Activated CD8-positive, alpha-beta T cell treated with anti-CD3 and anti-CD28 coated beads, Interleukin-2, amount 10 ng/mL, durations not matched to agents 7 days and 5 days (primary cell): ENCODE results near the gene RAD1. TPM values are rescaled to one million over a fixed set of nuclear protein-coding genes. Genes with fewer than 3 reads are reported as not detected.

Experiments used
- ATAC-seq: fragments of 150-1000 bp; cut with Tn5 transposase; one replicate; pipeline ENCODE4 v1.10.0; 2021; ENCODE audit warnings: moderate library complexity
- CTCF ChIA-PET: fragments of 350-600 bp; sonication (Branson Sonifier 250); formaldehyde crosslinking; loops from one replicate; lab custom pipeline; 2021; ENCODE audit warnings: antibody characterized with exemption; lab: Charles Lee
- POLR2A ChIA-PET: fragments of 350-600 bp; sonication (Branson Sonifier 250); formaldehyde crosslinking; loops from one replicate; lab custom pipeline; 2021; ENCODE audit warnings: antibody characterized with exemption; lab: Charles Lee
- DNase-seq: peaks from one replicate; pipeline ENCODE4 v3.0.0-alpha.2; 2020
- H3K27ac Mint-ChIP-seq: one replicate; pipeline ENCODE4 v1.8.0; 2021; ENCODE audit warnings: mild to moderate bottlenecking, mixed read lengths
- H3K27me3 Mint-ChIP-seq: one replicate; pipeline ENCODE4 v1.8.0; 2021; ENCODE audit warnings: low read depth, mixed read lengths
- H3K36me3 Mint-ChIP-seq: one replicate; pipeline ENCODE4 v1.8.0; 2021; ENCODE audit warnings: low read depth, mixed read lengths
- H3K4me1 Mint-ChIP-seq: one replicate; pipeline ENCODE4 v1.8.0; 2021; ENCODE audit warnings: low read depth, mixed read lengths
- H3K4me3 Mint-ChIP-seq: one replicate; pipeline ENCODE4 v1.8.0; 2021; ENCODE audit warnings: mild to moderate bottlenecking, mixed read lengths
- H3K9me3 Mint-ChIP-seq: one replicate; pipeline ENCODE4 v1.8.0; 2022; ENCODE audit warnings: mixed read lengths; ENCODE audit not compliant: insufficient read depth
- total RNA-seq, 2 experiments: library from RNA; stranded (reverse); gene quantifications; one replicate each; pipeline ENCODE4 v1.2.3, GENCODE V29; 2021

Gene RAD1
- total RNA-seq, 2 experiments from 2014 or later = 29.7 to 32.4 TPM

GRCh38 chr5:34916518-34916917 lies 1.2 kb upstream of the RAD1 start:
- ChIA-PET POLR2A (interaction anchor here (0.6 to 4.7 kb wide), 6 partner anchors 7 to 86 kb away, joined by 3 to 72 read pairs (median 6); partner anchors contain the start of gene DNAJC21), CTCF (interaction anchor here (1.9 to 4.2 kb wide), 5 partner anchors 10 to 430 kb away, joined by 5 to 29 read pairs (median 8); partner anchors contain the start of gene DNAJC21)
- Mint-ChIP-seq H3K27me3 (no peaks in the 10 kb centered on the region), H3K36me3 (peaks cover 39% of the 10 kb centered on the region), H3K27ac (no peak overlapping the region), H3K4me3 (no peak overlapping the region), H3K9me3 (no peaks in the 10 kb centered on the region), H3K4me1 (peaks cover 39% of the 10 kb centered on the region)
- DNase-seq = no peak
- no peak for ATAC-seq

- no peak overlapping the region for H3K27ac Mint-ChIP-seq
- peaks cover 43% of the 10 kb centered on the region for H3K4me1 Mint-ChIP-seq
- ATAC-seq = no peak
- peaks cover 41% of the 10 kb centered on the region for H3K36me3 Mint-ChIP-seq
- POLR2A ChIA-PET = interaction anchor here (1.0 to 4.7 kb wide), 7 partner anchors 8 to 415 kb away, joined by 3 to 72 read pairs (median 5); partner anchors contain the start of genes DNAJC21 and TTC23L
- no peak overlapping the region for H3K4me3 Mint-ChIP-seq
- DNase-seq = no peak
- CTCF ChIA-PET = interaction anchor here (1.0 to 4.2 kb wide), 6 partner anchors 10 to 430 kb away, joined by 3 to 29 read pairs (median 7); partner anchors contain the start of gene DNAJC21
- no peaks in the 10 kb centered on the region for H3K9me3 Mint-ChIP-seq
- no peaks in the 10 kb centered on the region for H3K27me3 Mint-ChIP-seq
Observed at GRCh38 chr5:34915856-34916192, 520 bp upstream of the RAD1 start.

GRCh38 chr5:34914671-34915138 lies 599 bp downstream of the RAD1 start:
- no peak overlapping the region for H3K4me3 Mint-ChIP-seq
- ATAC-seq = peak; percentile 8
- POLR2A ChIA-PET = interaction anchor here (1.0 to 4.7 kb wide), 7 partner anchors 9 to 414 kb away, joined by 3 to 72 read pairs (median 5); partner anchors contain the start of genes DNAJC21 and TTC23L
- no peaks in the 10 kb centered on the region for H3K9me3 Mint-ChIP-seq
- CTCF ChIA-PET = interaction anchor here (1.0 to 4.2 kb wide), 9 partner anchors 8 to 429 kb away, joined by 3 to 29 read pairs (median 5); partner anchors contain the start of genes DNAJC21 and TTC23L
- H3K27me3 Mint-ChIP-seq = no peaks in the 10 kb centered on the region
- peaks cover 43% of the 10 kb centered on the region for H3K4me1 Mint-ChIP-seq
- H3K36me3 Mint-ChIP-seq = peaks cover 41% of the 10 kb centered on the region
- H3K27ac Mint-ChIP-seq = no peak overlapping the region
- DNase-seq = no peak

GRCh38 chr5:34913072-34913471 lies 2.2 kb downstream of the RAD1 start:
- Mint-ChIP-seq H3K36me3 (peaks cover 48% of the 10 kb centered on the region), H3K27ac (no peak overlapping the region), H3K4me3 (no peak overlapping the region), H3K4me1 (peaks cover 43% of the 10 kb centered on the region), H3K27me3 (no peaks in the 10 kb centered on the region), H3K9me3 (no peaks in the 10 kb centered on the region)
- ATAC-seq (no peak), DNase-seq (no peak)
- ChIA-PET CTCF (interaction anchor here (1.4 kb wide), 2 partner anchors 10 to 15 kb away, joined by 3 to 4 read pairs; no protein-coding TSS in a partner anchor), POLR2A (no interaction called here)

- POLR2A ChIA-PET = interaction anchor here (1.2 kb wide), 1 partner anchor 12 kb away, joined by 8 read pairs; no protein-coding TSS in a partner anchor
Observed at GRCh38 chr5:34905564-34905963, 9.7 kb downstream of the RAD1 start.

GRCh38 chr5:34903260-34903659 lies 12.0 kb downstream of the RAD1 start:
- Mint-ChIP-seq H3K4me3 (no peak overlapping the region), H3K27ac (no peak overlapping the region), H3K27me3 (no peaks in the 10 kb centered on the region), H3K4me1 (no peaks in the 10 kb centered on the region), H3K36me3 (peaks cover 9% of the 10 kb centered on the region), H3K9me3 (no peaks in the 10 kb centered on the region)
- ChIA-PET CTCF (interaction anchor here (1.0 to 2.7 kb wide), 3 partner anchors 9 to 417 kb away, joined by 3 to 10 read pairs (median 4); no protein-coding TSS in a partner anchor), POLR2A (interaction anchor here (1.3 to 1.8 kb wide), 2 partner anchors 12 to 18 kb away, joined by 4 read pairs; partner anchors contain the start of genes BRIX1 and RAD1)
- no peak for ATAC-seq
- DNase-seq = no peak

More at GRCh38 chr5:34905564-34905963, 9.7 kb downstream of the RAD1 start:
- no peak for ATAC-seq
- Mint-ChIP-seq H3K36me3 (peaks cover 26% of the 10 kb centered on the region), H3K27me3 (no peaks in the 10 kb centered on the region), H3K4me3 (no peak overlapping the region), H3K9me3 (no peaks in the 10 kb centered on the region), H3K4me1 (peaks cover 5% of the 10 kb centered on the region), H3K27ac (no peak overlapping the region)
- no peak for DNase-seq
- CTCF ChIA-PET = interaction anchor here (1.2 to 1.4 kb wide), 3 partner anchors 8 to 382 kb away, joined by 3 to 8 read pairs (median 5); partner anchors contain the start of genes BRIX1 and RAD1

- no peaks in the 10 kb centered on the region for H3K4me1 Mint-ChIP-seq
- H3K27me3 Mint-ChIP-seq = no peaks in the 10 kb centered on the region
- CTCF ChIA-PET = no interaction called here
- H3K36me3 Mint-ChIP-seq = peaks cover 9% of the 10 kb centered on the region
- DNase-seq (no peak), ATAC-seq (no peak)
- H3K4me3 Mint-ChIP-seq = no peak overlapping the region
- POLR2A ChIA-PET = no interaction called here
- H3K9me3 Mint-ChIP-seq = no peaks in the 10 kb centered on the region
- H3K27ac Mint-ChIP-seq = no peak overlapping the region
Observed at GRCh38 chr5:34900652-34901051, 14.7 kb downstream of the RAD1 start.

- DNase-seq (no peak), ATAC-seq (no peak)
- no peak overlapping the region for H3K27ac Mint-ChIP-seq
- H3K4me3 Mint-ChIP-seq = no peak overlapping the region
- H3K36me3 Mint-ChIP-seq = peaks cover 1% of the 10 kb centered on the region
- CTCF ChIA-PET = interaction anchor here (0.6 to 2.7 kb wide), 13 partner anchors 9 to 424 kb away, joined by 3 to 32 read pairs (median 6); partner anchors contain the start of genes BRIX1 and RAD1
- no peaks in the 10 kb centered on the region for H3K9me3 Mint-ChIP-seq
- no peaks in the 10 kb centered on the region for H3K4me1 Mint-ChIP-seq
- POLR2A ChIA-PET = no interaction called here
- no peaks in the 10 kb centered on the region for H3K27me3 Mint-ChIP-seq
Observed at GRCh38 chr5:34899066-34899465, 16.2 kb downstream of the RAD1 start.

GRCh38 chr5:34898258-34898895 lies 16.9 kb downstream of the RAD1 start:
- peak; percentile 72 for DNase-seq
- peak; percentile 77 for ATAC-seq
- H3K4me3 Mint-ChIP-seq = no peak overlapping the region
- peaks cover 1% of the 10 kb centered on the region for H3K36me3 Mint-ChIP-seq
- no peaks in the 10 kb centered on the region for H3K27me3 Mint-ChIP-seq
- H3K4me1 Mint-ChIP-seq = no peaks in the 10 kb centered on the region
- H3K27ac Mint-ChIP-seq = no peak overlapping the region
- ChIA-PET POLR2A (no interaction called here), CTCF (interaction anchor here (0.6 to 2.7 kb wide), 21 partner anchors 8 to 423 kb away, joined by 3 to 32 read pairs (median 4); partner anchors contain the start of genes BRIX1 and RAD1)
- H3K9me3 Mint-ChIP-seq = no peaks in the 10 kb centered on the region

GRCh38 chr5:34897646-34898045 lies 17.7 kb downstream of the RAD1 start:
- Mint-ChIP-seq H3K4me1 (no peaks in the 10 kb centered on the region), H3K27me3 (no peaks in the 10 kb centered on the region), H3K9me3 (no peaks in the 10 kb centered on the region), H3K36me3 (no peaks in the 10 kb centered on the region), H3K4me3 (no peak overlapping the region), H3K27ac (no peak overlapping the region)
- CTCF ChIA-PET = interaction anchor here (0.9 to 2.7 kb wide), 15 partner anchors 8 to 416 kb away, joined by 3 to 32 read pairs (median 5); partner anchors contain the start of genes BRIX1 and RAD1
- no peak for DNase-seq
- POLR2A ChIA-PET = no interaction called here
- no peak for ATAC-seq

GRCh38 chr5:34895641-34896419 lies 19.5 kb downstream of the RAD1 start:
- no peaks in the 10 kb centered on the region for H3K9me3 Mint-ChIP-seq
- H3K27me3 Mint-ChIP-seq = no peaks in the 10 kb centered on the region
- no peak overlapping the region for H3K4me3 Mint-ChIP-seq
- no peaks in the 10 kb centered on the region for H3K4me1 Mint-ChIP-seq
- ATAC-seq (no peak), DNase-seq (no peak)
- no peak overlapping the region for H3K27ac Mint-ChIP-seq
- ChIA-PET CTCF (interaction anchor here (1.4 to 1.7 kb wide), 3 partner anchors 11 to 409 kb away, joined by 3 to 7 read pairs (median 5); no protein-coding TSS in a partner anchor), POLR2A (no interaction called here)
- H3K36me3 Mint-ChIP-seq = no peaks in the 10 kb centered on the region
